GM18511 (cell line): ENCODE measurements around the gene REC114.
"Not testable (repeated sequence)": the region's sequence is repeated elsewhere in the genome, so short reads cannot be mapped to it uniquely, and the experiment has no call there.

ENCODE experiments used
- ATAC-seq: cut with Tn5 transposase; IDR thresholded peaks from one replicate; pipeline ENCODE4 v1.9.1; 2021; ENCODE audit warnings: mild to moderate bottlenecking, moderate library complexity; ENCODE audit not compliant: unreplicated experiment

Gene REC114

GRCh38 chr15:73573037-73573436 is 130.1 kb downstream of the REC114 start:
- no peak for ATAC-seq

- no peak for ATAC-seq
These were observed 130.6 kb downstream of the REC114 start for GRCh38 chr15:73573572-73573971.

DNA sequence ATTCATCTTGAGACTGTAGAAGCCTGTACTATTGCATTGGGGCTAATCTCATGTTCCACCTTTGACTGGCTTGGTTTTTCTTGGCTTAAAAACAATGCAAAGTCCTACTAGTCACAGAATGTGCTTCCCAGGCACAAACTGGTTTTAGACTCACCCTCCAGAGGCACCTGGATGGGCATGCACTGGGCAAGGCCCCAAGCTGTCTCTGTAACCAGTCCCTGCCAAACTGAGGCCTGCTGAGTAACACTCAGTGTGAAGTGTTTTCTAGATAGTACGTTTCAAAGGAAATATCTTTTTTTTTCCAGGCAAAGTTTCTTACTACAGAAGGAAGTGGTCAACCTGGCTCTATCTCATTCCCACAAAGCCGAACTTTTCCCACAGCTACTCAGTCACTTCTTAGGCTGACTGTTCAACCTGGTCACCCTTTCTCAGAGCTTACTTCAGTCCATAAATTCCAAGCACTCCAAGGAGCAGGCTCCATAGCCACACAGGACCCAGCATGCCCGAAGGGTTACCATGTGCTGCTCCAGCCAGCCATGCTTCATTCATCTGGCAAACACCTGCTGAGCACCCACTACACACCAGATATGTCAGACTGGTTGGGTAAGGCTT is 132.8 kb downstream of the REC114 start:
- no peak for ATAC-seq

DNA sequence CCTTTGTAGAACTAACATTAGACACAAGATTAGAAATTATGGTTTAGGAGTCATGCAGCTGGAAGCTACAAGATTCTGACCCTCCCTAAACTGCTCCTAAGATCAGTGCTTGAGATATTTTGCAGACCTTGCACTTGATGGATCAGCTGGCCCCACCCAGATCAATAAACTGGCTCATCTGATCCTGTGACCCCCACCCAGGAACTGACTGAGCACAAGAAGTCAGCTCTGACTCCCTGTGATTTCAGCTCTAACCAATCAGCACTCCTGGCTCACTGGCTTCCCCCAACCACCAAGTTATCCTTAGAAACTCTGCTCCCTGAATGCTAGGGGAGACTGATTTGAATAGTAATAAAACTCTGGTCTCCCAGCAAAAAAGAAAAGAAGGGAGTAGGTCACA is 134.6 kb downstream of the REC114 start:
- not testable (repeated sequence) for ATAC-seq

- no peak for ATAC-seq
These were observed 135.1 kb downstream of the REC114 start for GRCh38 chr15:73578026-73578425.

GRCh38 chr15:73582851-73583379 is 140.0 kb downstream of the REC114 start:
- no peak for ATAC-seq

GRCh38 chr15:73583544-73583943 is 140.6 kb downstream of the REC114 start:
- no peak for ATAC-seq

DNA sequence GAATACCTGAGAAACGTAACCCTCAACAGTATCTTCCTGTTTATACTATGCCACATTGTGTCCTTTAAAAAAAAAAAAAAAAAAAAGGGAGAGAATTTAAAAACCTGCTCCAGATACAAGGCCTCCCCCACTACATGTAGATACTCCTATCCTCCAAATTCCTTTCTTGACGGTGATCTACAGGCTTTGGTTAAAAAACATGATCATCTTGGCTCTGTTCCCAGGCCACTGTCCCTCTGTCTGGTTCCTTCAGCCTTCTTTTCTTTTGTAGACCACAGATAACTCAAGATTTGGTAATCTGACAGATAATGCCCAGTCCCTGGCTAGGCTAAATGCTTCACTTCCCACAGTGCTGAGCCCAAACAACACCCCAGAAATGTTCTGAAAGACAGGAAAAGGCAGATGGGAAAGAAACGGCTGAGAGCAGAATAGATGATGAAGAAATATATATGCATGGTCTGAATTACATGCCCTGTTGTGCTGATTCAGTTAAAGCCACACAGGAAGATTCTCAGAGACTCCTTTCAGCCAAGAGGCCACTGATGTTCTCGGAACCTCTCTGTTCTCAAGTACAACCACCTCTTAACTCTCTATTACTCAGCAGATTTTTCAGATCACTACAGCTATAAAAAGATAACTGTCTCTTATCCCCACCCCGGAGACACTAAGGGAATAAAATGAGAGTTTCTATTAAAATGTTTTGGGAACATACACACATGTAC is 141.9 kb downstream of the REC114 start:
- no peak for ATAC-seq

- no peak for ATAC-seq
These were observed 143.1 kb downstream of the REC114 start for GRCh38 chr15:73585871-73586654.

DNA sequence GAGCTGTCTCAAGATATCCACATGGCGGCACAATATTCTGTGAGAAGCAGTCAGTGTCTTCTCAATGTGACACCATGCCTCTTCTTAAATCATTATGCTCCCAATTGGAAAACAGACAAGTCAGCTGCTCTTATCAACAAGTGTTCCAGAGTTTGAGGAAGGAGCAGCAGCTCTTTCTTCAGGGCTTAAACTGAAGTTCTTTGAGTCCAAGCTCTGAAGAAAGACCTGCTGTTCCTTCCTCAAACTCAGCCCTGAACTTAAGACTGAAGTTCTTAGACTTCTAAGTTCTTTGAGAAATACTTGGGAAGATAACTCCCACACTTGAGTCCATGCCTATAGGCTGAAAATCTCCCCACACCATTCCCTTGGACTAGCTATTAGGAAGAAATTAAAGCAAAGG is 146.8 kb downstream of the REC114 start:
- no peak for ATAC-seq

- no peak for ATAC-seq
These were observed 147.3 kb downstream of the REC114 start for GRCh38 chr15:73590263-73590662.

DNA sequence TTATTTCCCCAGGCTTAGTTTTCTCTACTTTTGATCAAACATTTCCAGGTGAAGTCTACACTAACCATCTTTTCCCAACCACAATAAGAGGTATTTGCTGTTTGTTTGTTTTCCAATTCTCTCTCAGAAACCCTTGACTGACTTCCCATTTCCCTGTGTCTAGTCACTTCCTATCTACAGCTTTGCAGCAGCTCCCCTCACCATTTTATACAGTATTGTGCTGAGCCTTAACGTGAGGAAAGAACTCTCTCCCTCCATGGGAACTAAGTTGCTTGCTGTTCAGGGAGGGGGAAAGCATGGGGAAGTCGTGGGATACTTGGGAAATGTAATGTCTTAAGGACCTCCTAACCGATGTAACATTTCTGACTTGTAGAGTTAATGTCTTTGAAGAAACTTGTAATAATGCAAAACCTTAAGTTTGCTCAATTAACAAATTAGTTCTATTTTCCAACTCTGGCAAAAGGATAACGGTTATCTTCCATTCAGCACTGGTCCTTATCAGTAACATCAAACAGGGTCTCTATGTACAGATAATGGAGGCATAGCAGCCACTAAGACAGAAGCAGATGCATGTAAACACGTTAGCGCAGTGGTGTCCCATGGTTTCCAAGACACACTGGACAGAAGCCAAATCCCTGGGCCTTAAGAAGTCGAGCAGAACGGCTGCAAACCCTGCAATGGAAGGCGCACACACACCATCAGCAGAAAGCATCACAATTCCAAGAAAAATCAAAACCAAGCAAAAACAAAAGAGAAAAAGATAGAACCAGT is 150.5 kb downstream of the REC114 start:
- no peak for ATAC-seq

DNA sequence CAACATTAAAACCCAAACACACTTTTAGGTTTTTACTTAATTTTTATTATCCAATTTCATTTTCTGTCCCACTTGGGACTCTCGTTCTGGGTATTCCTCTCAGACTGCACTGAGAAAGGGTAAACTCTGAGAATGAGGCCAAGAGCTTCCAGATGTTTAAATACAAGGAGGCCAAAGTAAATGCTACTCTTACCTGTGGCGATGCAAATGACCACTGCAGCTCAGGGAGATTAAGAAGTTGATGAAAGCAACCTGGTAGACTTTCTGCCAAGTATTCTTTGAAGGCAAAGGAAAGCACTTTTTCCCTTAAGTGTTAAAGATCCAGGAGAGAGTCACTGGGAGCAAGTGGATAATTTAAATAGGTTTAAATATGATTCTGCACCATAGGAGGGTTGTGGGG is 151.1 kb downstream of the REC114 start:
- ATAC-seq, result no peak

GRCh38 chr15:73596174-73596573 is 153.2 kb downstream of the REC114 start:
- no peak for ATAC-seq

- no peak for ATAC-seq
These were observed 154.2 kb downstream of the REC114 start for GRCh38 chr15:73597036-73597638.

DNA sequence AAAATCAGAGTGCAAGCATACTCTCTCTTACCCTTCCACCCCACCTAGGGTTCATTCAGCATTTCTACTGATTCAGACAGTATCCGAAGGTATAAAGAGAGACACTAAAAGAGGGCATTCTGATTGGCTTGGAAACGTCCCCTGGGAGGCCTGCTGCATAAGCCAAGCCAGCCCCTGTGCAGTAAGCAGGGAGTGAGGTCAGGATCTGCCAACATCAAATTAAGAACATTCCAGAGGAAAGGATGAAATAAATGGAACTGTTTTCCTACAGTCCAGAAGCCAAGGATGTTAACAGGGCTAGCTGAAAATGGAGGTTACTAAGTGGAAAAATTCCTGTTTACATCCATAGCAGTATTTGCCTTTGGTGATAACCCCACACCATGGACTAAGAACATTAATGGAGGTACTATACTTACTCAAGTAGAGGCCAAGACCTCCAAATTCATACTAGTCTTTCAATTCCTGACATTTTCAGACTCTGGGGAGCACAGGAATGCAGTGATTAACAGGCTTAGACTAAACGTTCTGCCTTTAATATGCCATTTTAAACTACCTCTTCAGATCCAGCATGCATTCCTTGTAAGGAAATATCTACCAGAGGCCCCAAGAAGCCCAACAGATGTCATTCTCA is 155.7 kb downstream of the REC114 start:
- no peak for ATAC-seq

- ATAC-seq, result no peak
These were observed 157.0 kb downstream of the REC114 start for GRCh38 chr15:73599934-73600333.

DNA sequence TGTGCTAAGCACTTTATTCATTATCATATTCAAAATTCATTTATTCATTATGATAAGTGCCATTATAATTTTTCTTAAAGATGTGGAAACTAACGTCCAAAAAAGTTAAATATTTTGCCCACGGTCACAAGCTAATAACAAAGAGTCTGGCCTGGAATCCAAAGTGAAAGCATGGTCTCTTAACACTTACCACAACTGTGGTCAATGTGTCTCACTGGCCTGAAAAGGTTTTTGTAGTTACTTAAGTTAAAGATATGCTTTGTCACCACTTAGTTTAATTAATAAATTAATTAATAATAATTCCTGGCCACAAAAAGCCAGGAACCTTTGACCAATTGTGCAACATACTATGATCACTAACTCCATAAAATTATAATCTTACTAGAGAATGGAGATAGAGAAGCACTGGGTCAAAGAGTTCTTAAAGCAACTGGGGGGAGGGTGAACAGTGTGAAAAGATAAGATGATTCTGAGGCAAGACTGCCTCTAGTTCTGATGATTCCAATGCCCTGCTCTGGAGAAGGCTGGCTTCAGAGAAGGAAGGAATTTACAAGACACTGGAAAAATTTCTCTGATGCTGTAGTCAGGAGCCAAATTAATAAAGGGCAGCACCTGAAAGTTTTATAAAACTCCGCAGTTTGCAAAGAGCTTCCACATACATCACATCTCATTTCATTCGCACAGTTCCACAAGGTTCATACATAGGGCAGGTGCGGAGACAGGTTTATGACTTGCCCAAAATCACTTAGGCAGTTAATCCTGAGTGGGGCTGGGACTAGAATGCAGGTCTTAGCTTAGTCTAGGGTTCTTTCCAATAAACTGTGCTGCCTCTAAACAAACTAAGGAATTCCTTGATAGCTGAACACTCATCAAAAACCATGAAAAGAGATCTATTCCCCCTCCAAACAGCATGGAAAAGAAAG is 157.7 kb downstream of the REC114 start:
- ATAC-seq, result no peak
